Thyroid gland (tissue), 4 donors: ENCODE results near the gene VWA2.

Source experiments
- POLR2A ChIP-seq, 2 donors: fragments of 450-650 bp; IDR thresholded peaks; one replicate each; pipeline ENCODE4 v1.6.1; 2017; ENCODE audit warnings: antibody characterized with exemption in 2 of 2, mild to moderate bottlenecking in 2 of 2, moderate library complexity in 1 of 2
- TF ChIP-seq, protein P1 (sequence below), 6 experiments: fragments of 200-600 bp in 3 of 6; fragments of 450-650 bp in 3 of 6; sonication (generic) in 3 of 6; IDR thresholded peaks; one replicate each; pipeline ENCODE4 v1.5.1; 2016 to 2019; ENCODE audit warnings: antibody characterized with exemption in 6 of 6, mild to moderate bottlenecking in 2 of 6, inconsistent platforms in 1 of 6, moderate library complexity in 1 of 6

DNA sequence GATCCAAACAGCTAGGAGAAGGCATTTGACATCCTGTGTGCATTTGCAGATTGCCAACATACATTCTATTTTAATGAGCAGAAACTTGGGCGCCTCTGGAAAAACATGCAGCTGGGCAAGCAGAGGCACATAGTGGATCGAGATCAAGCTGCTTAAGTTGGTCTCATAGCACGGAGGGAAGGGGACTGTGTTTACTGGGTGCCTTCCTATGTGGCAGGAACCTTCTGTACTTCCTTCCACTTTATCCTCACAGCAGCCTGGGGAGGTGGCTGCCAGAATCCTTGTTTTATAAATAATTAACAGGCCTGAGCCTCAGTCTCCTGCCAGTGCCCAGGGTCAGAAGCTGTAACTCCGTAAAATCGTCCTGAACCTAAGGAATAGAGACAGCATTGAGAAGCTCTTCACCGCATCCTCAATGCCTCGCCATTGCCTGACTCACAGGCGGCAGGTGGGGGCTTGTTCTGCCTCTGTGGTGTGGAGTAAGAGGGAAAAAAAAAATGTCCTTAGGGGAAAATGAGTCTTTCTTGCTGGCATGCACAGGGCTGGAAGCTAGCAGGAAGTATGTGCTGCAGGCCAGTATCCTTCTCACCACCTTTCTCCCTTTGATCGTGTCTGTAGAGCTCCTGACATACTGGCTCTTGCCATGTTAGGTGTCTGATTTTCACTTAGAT is 6.2 kb downstream of the VWA2 start:
- TF ChIP-seq, protein P1, sequence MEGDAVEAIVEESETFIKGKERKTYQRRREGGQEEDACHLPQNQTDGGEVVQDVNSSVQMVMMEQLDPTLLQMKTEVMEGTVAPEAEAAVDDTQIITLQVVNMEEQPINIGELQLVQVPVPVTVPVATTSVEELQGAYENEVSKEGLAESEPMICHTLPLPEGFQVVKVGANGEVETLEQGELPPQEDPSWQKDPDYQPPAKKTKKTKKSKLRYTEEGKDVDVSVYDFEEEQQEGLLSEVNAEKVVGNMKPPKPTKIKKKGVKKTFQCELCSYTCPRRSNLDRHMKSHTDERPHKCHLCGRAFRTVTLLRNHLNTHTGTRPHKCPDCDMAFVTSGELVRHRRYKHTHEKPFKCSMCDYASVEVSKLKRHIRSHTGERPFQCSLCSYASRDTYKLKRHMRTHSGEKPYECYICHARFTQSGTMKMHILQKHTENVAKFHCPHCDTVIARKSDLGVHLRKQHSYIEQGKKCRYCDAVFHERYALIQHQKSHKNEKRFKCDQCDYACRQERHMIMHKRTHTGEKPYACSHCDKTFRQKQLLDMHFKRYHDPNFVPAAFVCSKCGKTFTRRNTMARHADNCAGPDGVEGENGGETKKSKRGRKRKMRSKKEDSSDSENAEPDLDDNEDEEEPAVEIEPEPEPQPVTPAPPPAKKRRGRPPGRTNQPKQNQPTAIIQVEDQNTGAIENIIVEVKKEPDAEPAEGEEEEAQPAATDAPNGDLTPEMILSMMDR (IDR thresholded peaks at IDR 0.05), result no peak
- no peak for TF ChIP-seq POLR2A (IDR thresholded peaks at IDR 0.05)
